SU-DHL-6 (cell line): Measurements from ENCODE around the gene RGS7.

Experiments used
- H2AFZ ChIP-seq: fragments of 200-600 bp; sonication (generic); 2 replicates; pipeline ENCODE4 v1.6.1; 2014; ENCODE audit warnings: low read depth, mild to moderate bottlenecking, moderate library complexity, mixed read lengths, antibody characterized with exemption, low read length; ENCODE audit not compliant: severe bottlenecking
- H3F3A ChIP-seq: fragments of 200-600 bp; shearing (Covaris generic); 2 replicates; pipeline ENCODE4 v1.6.0; 2016; ENCODE audit warnings: antibody characterized with exemption, mild to moderate bottlenecking; ENCODE audit not compliant: insufficient read depth
- H3K27ac ChIP-seq: fragments of 200-600 bp; sonication (generic); 2 replicates; pipeline ENCODE4 v1.5.1; 2016; ENCODE audit warnings: low read depth, mild to moderate bottlenecking, low read length, moderate library complexity, mixed read lengths
- H3K27me3 ChIP-seq: fragments of 200-600 bp; sonication (generic), shearing (Covaris generic); 2 replicates; pipeline ENCODE4 v1.6.0; 2014; ENCODE audit warnings: mild to moderate bottlenecking, low read length
- H3K36me3 ChIP-seq: fragments of 200-600 bp; sonication (generic); 2 replicates; pipeline ENCODE4 v1.6.1; 2014; ENCODE audit warnings: mild to moderate bottlenecking, low read length, mixed read lengths
- H3K4me2 ChIP-seq: fragments of 300-600, 200-600 bp; shearing (Covaris generic), sonication (generic); 2 replicates; pipeline ENCODE4 v1.6.0; 2014; ENCODE audit warnings: low read length, low read depth, mild to moderate bottlenecking; ENCODE audit not compliant: poor library complexity, severe bottlenecking
- H3K4me3 ChIP-seq: fragments of 200-600 bp; sonication (generic); 2 replicates; pipeline ENCODE4 v1.5.1; 2014; ENCODE audit warnings: antibody characterized with exemption, low read length, mild to moderate bottlenecking, mixed read lengths; ENCODE audit not compliant: insufficient read depth, poor library complexity, severe bottlenecking
- H3K79me2 ChIP-seq: fragments of 200-600 bp; sonication (generic); 2 replicates; pipeline ENCODE4 v1.6.1; 2014; ENCODE audit warnings: mild to moderate bottlenecking, low read length, moderate library complexity; ENCODE audit not compliant: insufficient read depth
- H3K9ac ChIP-seq: fragments of 200-600 bp; sonication (generic); 2 replicates; pipeline ENCODE4 v1.7.0; 2014; ENCODE audit warnings: mild to moderate bottlenecking, low read length
- H3K9me2 ChIP-seq: fragments of 200-600 bp; sonication (generic); replicated peaks from 2 replicates; pipeline ENCODE4 v1.6.1; 2014; ENCODE audit warnings: low read length; ENCODE audit not compliant: insufficient read depth
- H3K9me3 ChIP-seq: fragments of 200-600 bp; sonication (generic); 2 replicates; pipeline ENCODE4 v1.6.1; 2014; ENCODE audit warnings: low read length, mixed read lengths; ENCODE audit not compliant: insufficient read depth
- H4K20me1 ChIP-seq: fragments of 200-600 bp; sonication (generic); 2 replicates; pipeline ENCODE4 v1.6.1; 2014; ENCODE audit warnings: low read depth, mild to moderate bottlenecking, antibody characterized with exemption, low read length, moderate library complexity, mixed read lengths
- CTCF ChIP-seq: fragments of 200-600 bp; sonication (generic); IDR thresholded peaks from one replicate; pipeline ENCODE4 v1.5.1; 2017; ENCODE audit warnings: antibody characterized with exemption, mild to moderate bottlenecking, low read length, moderate library complexity; ENCODE audit not compliant: insufficient read depth, poor library complexity, severe bottlenecking
- EZH2phosphoT487 ChIP-seq: fragments of 200-600 bp; sonication (generic), shearing (Covaris generic); conservative IDR thresholded peaks from 2 replicates; pipeline ENCODE4 v1.6.1; 2018; ENCODE audit warnings: mild to moderate bottlenecking, antibody characterized with exemption, low read length, moderate library complexity, mixed read lengths

Gene RGS7

GRCh38 chr1:241102664-241103063 is 254.3 kb downstream of the RGS7 start:
- Histone ChIP-seq H3K9ac (no peak overlapping the region), H3K27ac (no peak overlapping the region), H3K9me3 (no peaks in the 10 kb centered on the region), H3K4me2 (no peak overlapping the region), H3K4me3 (no peak overlapping the region), H3K9me2 (no peaks in the 10 kb centered on the region), H3K36me3 (no peaks in the 10 kb centered on the region), H4K20me1 (no peaks in the 10 kb centered on the region), H3F3A (no peaks in the 10 kb centered on the region), H3K79me2 (no peaks in the 10 kb centered on the region), H3K27me3 (no peaks in the 10 kb centered on the region), H2AFZ (no peak overlapping the region)
- TF ChIP-seq CTCF (no peak), EZH2phosphoT487 (no peak)

- no peaks in the 10 kb centered on the region for H3K27me3 ChIP-seq
- no peaks in the 10 kb centered on the region for H3K9me2 ChIP-seq
- H3F3A ChIP-seq: no peaks in the 10 kb centered on the region
- TF ChIP-seq EZH2phosphoT487: no peak
- TF ChIP-seq CTCF: no peak
- no peaks in the 10 kb centered on the region for H3K79me2 ChIP-seq
- H3K36me3 ChIP-seq: no peaks in the 10 kb centered on the region
- H2AFZ ChIP-seq: no peak overlapping the region
- H3K9ac ChIP-seq: no peak overlapping the region
- H3K9me3 ChIP-seq: no peaks in the 10 kb centered on the region
- no peaks in the 10 kb centered on the region for H4K20me1 ChIP-seq
- no peak overlapping the region for H3K27ac ChIP-seq
- H3K4me2 ChIP-seq: no peak overlapping the region
- no peak overlapping the region for H3K4me3 ChIP-seq
These were observed 255.4 kb downstream of the RGS7 start for GRCh38 chr1:241101622-241102021.

GRCh38 chr1:241097479-241097878 is 259.5 kb downstream of the RGS7 start:
- Histone ChIP-seq H3K9ac (no peak overlapping the region), H3K9me3 (no peaks in the 10 kb centered on the region), H3K79me2 (no peaks in the 10 kb centered on the region), H3F3A (no peaks in the 10 kb centered on the region), H3K4me2 (no peak overlapping the region), H3K27ac (no peak overlapping the region), H4K20me1 (no peaks in the 10 kb centered on the region), H3K36me3 (no peaks in the 10 kb centered on the region), H3K4me3 (no peak overlapping the region), H3K27me3 (no peaks in the 10 kb centered on the region), H3K9me2 (no peaks in the 10 kb centered on the region), H2AFZ (no peak overlapping the region)
- TF ChIP-seq EZH2phosphoT487 (no peak), CTCF (no peak)
